Measurements from ENCODE around the gene NOXA1. TPM values are rescaled to one million over a fixed set of nuclear protein-coding genes. Genes with fewer than 3 reads are reported as not detected.

The NOXA1 gene
- total and polyA plus RNA-seq, 2 of the 8 experiments (the other 6 are each of a cell fraction or from before 2014, with no cell fraction given), result 0.34 to 0.91 TPM

GRCh38 chr9:137449081-137449844, 26.1 kb downstream of the NOXA1 start (continued):
- no peak for TF ChIP-seq YY1 (IDR thresholded peaks at IDR 0.05; ENCODE audit: low read depth, low read length)
